ENCODE results near the gene TOP3A. TPM values are rescaled to one million over a fixed set of nuclear protein-coding genes. Genes with fewer than 3 reads are reported as not detected.

The TOP3A gene
- total and polyA plus RNA-seq, 12 donors = 17.8 to 59.6 (median 30.0) TPM

DNA sequence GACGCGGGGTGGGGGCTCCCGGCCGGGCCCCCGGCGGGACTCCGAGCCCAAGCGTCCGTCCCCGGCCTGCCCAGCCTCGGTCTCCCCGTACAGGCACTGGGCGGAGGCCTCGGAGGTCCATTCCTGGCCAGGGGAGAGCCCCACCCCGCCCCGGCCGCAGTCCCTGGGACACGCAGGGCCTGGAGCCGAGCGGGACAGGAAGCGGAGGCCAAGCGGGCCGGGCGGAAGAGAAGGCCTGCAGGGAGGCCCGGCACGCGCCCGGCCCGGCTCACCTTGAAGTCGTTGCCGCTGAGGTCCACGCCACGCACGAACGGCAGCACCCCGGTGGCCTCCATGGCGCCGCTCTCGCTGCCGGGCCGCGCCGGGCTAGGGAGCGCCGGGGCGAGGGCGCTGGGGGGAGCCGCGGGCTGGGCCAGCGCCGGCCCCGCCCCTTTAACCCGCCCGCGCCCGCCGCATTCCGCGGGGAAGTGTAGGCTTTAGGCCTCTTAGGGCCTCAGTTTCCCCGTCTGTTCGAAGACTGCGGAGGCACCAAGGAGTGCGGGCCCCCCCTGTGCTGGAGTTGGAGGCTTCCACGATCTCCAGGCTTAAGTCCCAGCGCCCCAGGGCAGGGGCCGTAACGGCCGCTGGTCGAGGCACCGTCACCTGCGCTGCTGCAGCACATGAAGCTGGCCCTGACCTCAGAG is 56.3 kb downstream of the TOP3A start, which contains the start of gene FLII:
FLII (minus strand) TSS at position 383 of the 683 bp plus-strand sequence; CDS start at position 335, 48 bp downstream.
- peaks cover 41 to 53% of the 10 kb centered on the region in 2 donors for H3K4me1 ChIP-seq (replicated peaks in 1 of 2)
- WGBS, 4 donors = 0 to 1% (median 1%) methylated on average over 2 to 71 of the region's 71 CpGs; no CpG with 5 or more reads in 1 of the 4 donors
- H3K4me3 ChIP-seq = peak within 1 kb of the TSS; percentile 30 to 97 (median 86)
- peaks cover 0 to 40% of the 10 kb centered on the region in 2 donors for H3K36me3 ChIP-seq (replicated peaks in 1 of 2)
- peak; percentile 51 to 66 for TF ChIP-seq POLR2A (IDR thresholded peaks at IDR 0.05)
- TF ChIP-seq, protein P1, sequence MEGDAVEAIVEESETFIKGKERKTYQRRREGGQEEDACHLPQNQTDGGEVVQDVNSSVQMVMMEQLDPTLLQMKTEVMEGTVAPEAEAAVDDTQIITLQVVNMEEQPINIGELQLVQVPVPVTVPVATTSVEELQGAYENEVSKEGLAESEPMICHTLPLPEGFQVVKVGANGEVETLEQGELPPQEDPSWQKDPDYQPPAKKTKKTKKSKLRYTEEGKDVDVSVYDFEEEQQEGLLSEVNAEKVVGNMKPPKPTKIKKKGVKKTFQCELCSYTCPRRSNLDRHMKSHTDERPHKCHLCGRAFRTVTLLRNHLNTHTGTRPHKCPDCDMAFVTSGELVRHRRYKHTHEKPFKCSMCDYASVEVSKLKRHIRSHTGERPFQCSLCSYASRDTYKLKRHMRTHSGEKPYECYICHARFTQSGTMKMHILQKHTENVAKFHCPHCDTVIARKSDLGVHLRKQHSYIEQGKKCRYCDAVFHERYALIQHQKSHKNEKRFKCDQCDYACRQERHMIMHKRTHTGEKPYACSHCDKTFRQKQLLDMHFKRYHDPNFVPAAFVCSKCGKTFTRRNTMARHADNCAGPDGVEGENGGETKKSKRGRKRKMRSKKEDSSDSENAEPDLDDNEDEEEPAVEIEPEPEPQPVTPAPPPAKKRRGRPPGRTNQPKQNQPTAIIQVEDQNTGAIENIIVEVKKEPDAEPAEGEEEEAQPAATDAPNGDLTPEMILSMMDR (IDR thresholded peaks at IDR 0.05) = no peak
- intact Hi-C loops (cut with DNase I) = loop anchor here in 1 of 2 donors (10.0 kb wide), 1 partner anchor 74 kb away; the partner anchor contains the start of gene ALKBH5
- DNase-seq = peak in 6 of 7 donors; percentile 45 to 68 (median 54)
- H3K9me3 ChIP-seq (replicated peaks in 1 of 3) = no peaks in the 10 kb centered on the region
- no peaks in the 10 kb centered on the region for H3K27me3 ChIP-seq
- H3K27ac ChIP-seq = peak within 1 kb of the TSS; percentile 92 to 100 (median 96)

DNA sequence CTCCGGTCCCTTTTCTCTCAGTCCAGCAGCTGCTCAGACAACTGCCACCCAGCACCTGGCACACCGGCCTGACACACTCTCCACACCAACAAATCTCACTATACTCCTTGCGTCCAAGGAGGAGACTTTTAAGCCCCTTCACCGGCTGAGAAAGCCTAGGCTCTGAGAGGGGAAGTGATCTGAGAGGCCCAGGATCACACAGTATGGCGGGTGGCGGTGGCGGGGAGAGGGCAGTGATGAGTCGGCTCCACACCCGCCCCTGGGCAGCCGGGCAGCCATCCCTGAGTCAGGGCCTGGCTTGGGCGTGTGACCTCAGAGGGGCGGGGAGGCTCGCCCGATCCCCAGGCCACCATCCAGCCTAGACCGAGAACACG is 56.8 kb downstream of the TOP3A start:
- Histone ChIP-seq H3K27ac (peak overlapping the region; percentile 92 to 100 (median 96)), H3K27me3 (no peaks in the 10 kb centered on the region), H3K36me3 (replicated peaks in 1 of 2) (peaks cover 0 to 40% of the 10 kb centered on the region in 2 donors), H3K9me3 (replicated peaks in 1 of 3) (no peaks in the 10 kb centered on the region), H3K4me3 (peak overlapping the region; percentile 30 to 97 (median 86)), H3K4me1 (replicated peaks in 1 of 2) (peaks cover 39 to 49% of the 10 kb centered on the region in 2 donors)
- intact Hi-C loops (cut with DNase I) = loop anchor here in 1 of 2 donors (10.0 kb wide), 1 partner anchor 73 kb away; the partner anchor contains the start of gene ALKBH5
- peak in 1 of 2 donors; percentile 81 for TF ChIP-seq POLR2A (IDR thresholded peaks at IDR 0.05)
- TF ChIP-seq, protein P1 (IDR thresholded peaks at IDR 0.05) = no peak
- WGBS, 4 donors = 0 to 2% (median 0%) methylated on average over 3 to 16 of the region's 16 CpGs
- peak; percentile 86 to 94 (median 91) for DNase-seq

DNA sequence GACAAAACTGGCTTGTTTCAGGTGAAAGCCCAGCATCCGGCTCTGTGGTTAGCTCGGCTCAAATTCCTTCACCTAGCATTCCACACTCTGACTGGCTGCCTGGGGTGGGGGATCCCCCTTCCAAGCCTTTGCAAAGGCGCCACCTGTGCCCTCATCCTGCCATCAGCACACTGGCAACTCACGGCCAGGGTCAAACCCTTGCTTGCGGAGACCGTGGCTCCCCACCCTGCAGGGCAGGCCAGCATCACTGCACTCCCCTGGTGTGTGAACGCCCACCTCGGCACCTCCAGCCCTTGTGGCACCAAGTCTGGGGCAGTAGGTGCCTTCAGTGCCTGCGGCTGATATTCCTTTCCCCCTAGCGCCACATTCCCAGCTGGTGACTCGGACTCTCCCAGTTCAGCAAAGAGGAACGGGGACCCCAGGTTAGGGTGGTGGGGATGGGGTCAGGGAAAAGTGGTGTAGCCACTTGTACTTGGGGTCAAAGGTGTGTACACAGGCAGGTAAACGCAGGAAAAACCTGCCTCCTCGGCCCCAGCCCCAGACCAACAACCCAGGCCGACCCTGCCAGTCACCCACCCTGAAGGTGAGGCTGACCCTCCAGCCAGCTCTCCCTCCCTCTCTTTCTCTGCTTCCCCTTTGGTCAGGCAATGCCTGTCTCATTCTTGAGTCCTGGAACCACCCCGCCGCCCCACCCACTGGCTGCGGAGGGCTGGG is 57.4 kb downstream of the TOP3A start:
- peaks cover 0 to 44% of the 10 kb centered on the region in 2 donors for H3K36me3 ChIP-seq (replicated peaks in 1 of 2)
- TF ChIP-seq, protein P1 (IDR thresholded peaks at IDR 0.05) = no peak
- no peak for TF ChIP-seq POLR2A (IDR thresholded peaks at IDR 0.05)
- WGBS, 4 donors = 12 to 20% (median 18%) methylated on average over 13 to 18 of the region's 18 CpGs
- peak overlapping the region; percentile 30 to 97 (median 86) for H3K4me3 ChIP-seq
- peak overlapping the region; percentile 92 to 100 (median 96) for H3K27ac ChIP-seq
- peaks cover 33 to 43% of the 10 kb centered on the region in 2 donors for H3K4me1 ChIP-seq (replicated peaks in 1 of 2)
- H3K9me3 ChIP-seq (replicated peaks in 1 of 3) = no peaks in the 10 kb centered on the region
- no peaks in the 10 kb centered on the region for H3K27me3 ChIP-seq
- intact Hi-C loops (cut with DNase I) = loop anchor here in 1 of 2 donors (10.0 kb wide), 1 partner anchor 73 kb away; the partner anchor contains the start of gene ALKBH5
- DNase-seq = peak in 6 of 7 donors; percentile 22 to 89 (median 80)

DNA sequence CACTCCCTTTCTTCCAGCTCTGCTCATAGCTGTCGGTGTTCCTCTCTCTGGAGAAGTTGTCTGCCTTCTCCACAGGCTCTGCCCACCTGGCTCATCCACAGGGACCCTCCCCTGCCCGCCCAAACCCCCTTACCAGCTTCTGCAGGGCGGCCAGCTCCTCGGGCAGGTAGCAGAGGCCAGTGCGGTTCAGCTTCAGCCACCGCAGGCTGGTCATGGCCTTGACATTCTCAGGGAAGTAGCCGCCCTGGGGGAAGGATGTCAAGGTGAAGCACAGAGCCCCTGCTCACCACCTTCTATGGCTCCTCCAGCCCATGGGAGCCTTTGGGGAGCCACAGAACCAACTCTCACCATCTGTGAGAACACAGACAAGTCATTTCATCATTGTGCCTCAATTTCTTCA is 58.0 kb downstream of the TOP3A start:
- peak in 1 of 7 donors; percentile 21 for DNase-seq
- 50 to 67% (median 59%) methylated on average over 1 to 7 of the region's 7 CpGs for WGBS, 4 donors
- Histone ChIP-seq H3K27ac (peak overlapping the region in 2 of 5 donors; percentile 96), H3K27me3 (no peaks in the 10 kb centered on the region), H3K9me3 (replicated peaks in 1 of 3) (no peaks in the 10 kb centered on the region), H3K4me3 (no peak overlapping the region), H3K4me1 (replicated peaks in 1 of 2) (peaks cover 27 to 37% of the 10 kb centered on the region in 2 donors), H3K36me3 (replicated peaks in 1 of 2) (peaks cover 0 to 50% of the 10 kb centered on the region in 2 donors)
- intact Hi-C loops (cut with DNase I) = loop anchor here in 1 of 2 donors (10.0 kb wide), 1 partner anchor 72 kb away; the partner anchor contains the start of gene ALKBH5
- no peak for TF ChIP-seq POLR2A (IDR thresholded peaks at IDR 0.05)
- TF ChIP-seq, protein P1 (IDR thresholded peaks at IDR 0.05) = no peak
